ENCODE measurements around the gene MLN.
A peak's percentile ranks its signal among the peaks of the same experiment; 100 is the strongest.

MLN gene

DNA sequence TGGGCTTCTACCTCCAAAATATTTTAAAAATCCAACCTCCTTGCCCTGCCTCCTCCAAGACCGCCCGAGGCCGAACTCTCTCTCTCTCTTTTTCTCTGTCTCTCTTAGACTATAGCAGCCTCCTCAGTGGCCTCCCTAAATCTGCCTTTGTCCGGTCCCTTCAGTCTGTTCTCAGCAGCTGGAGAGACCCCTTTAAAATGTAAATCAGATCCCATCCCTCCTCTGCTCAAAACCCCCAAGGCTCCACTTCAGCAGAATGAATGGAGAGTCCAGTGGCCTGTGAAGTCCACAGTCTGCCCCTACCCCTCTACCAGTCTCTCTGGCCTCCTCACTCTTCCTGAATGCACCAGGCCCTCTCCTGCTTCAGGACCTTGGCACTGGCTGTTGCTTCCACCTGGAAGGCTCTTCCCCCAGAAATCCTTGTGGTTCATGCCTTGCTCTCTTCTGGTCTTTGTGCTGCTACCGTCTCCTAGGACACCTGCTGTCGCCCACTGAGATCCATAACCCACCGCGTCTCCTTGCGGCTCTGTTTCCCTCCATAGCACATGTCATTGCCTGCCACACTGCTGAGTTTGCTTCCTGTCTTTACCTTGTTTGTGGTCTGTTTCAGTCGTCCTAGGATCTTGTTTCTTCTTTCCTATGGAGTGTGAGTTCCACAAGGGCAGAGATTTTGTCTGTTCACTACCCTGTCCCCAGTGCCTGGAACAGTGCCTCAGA lies 6.0 kb downstream of the MLN start:
- H3K27me3 ChIP-seq (ENCODE audit: control insufficient read depth, insufficient read depth, low read length), result no peaks in the 10 kb centered on the region

DNA sequence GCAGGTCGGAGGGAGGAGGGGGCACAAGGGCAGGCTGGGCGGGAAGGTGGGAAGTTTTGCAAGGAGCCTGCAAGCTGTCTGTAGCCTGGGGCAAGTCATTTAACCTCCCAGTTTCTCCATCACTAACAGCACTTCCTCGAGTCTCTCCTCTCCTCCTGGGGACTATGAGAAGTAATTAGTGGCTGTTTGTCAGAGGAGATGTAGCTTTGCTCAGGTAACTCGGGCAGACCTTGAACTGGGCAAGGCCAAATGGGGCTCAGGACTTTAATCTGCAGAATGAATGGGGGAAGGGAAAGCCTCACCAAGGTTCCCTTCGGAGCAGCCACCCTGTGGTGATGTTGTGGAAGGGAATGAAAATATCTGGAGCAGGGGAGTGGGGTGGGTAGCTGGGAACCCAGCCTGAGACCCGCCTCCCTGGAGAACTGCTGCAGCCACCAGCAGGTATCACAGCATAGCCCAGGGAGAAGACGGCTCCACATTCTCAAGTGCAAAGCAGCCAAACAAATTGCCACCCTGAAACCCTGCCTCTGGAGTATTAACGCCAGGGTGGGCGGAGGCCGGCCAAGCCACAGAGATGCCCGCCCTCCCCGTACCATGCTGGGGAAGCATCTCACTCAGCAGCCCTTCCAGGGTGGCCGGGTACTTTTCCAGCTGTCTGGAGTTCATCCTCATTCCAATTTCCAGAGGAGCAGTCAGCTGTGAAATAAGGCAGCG lies 8.7 kb downstream of the MLN start:
- Histone ChIP-seq H3K27ac (ENCODE audit: low read depth, low read length) (no peak overlapping the region), H3K27me3 (ENCODE audit: control insufficient read depth, insufficient read depth, low read length) (no peaks in the 10 kb centered on the region), H3K4me1 (ENCODE audit: control insufficient read depth, insufficient read depth, low read length) (peaks cover 69% of the 10 kb centered on the region)

More for the DNA sequence above, 6.0 kb downstream of the MLN start:
- no peak overlapping the region for H3K4me3 ChIP-seq (ENCODE audit: low read depth, low read length)
- peaks cover 61% of the 10 kb centered on the region for H3K4me1 ChIP-seq (ENCODE audit: control insufficient read depth, insufficient read depth, low read length)
- H3K36me3 ChIP-seq (ENCODE audit: control insufficient read depth, insufficient read depth, low read length), result no peaks in the 10 kb centered on the region
- H3K9ac ChIP-seq (ENCODE audit: low read length), result no peak overlapping the region
- no peak overlapping the region for H3K27ac ChIP-seq (ENCODE audit: low read depth, low read length)
- H3K9me3 ChIP-seq (ENCODE audit: control insufficient read depth, insufficient read depth, low read depth, low read length), result no peaks in the 10 kb centered on the region

DNA sequence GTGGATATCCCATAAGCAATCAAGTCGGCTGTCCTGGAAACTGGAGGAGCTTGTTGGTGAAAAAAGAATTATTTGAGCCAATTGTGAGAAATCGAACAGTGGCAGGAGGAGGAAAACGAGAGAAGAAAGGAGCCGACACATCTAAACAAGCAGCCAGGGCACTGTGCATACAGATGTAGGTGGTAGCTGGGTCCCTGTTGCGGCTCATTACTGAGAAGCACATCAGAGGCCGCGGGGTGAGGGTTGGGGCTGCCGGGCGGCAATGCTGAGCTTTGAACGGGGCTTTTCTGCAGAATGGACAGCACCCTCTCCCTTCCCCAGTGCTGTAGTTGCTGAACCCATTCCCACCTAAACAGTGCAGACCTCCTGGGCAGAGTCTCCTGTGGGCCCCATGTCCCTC lies 10.8 kb downstream of the MLN start:
- Histone ChIP-seq H3K4me1 (ENCODE audit: control insufficient read depth, insufficient read depth, low read length) (peaks cover 73% of the 10 kb centered on the region), H3K9ac (ENCODE audit: low read length) (no peak overlapping the region)

More for the DNA sequence above, 8.7 kb downstream of the MLN start:
- Histone ChIP-seq H3K36me3 (ENCODE audit: control insufficient read depth, insufficient read depth, low read length) (no peaks in the 10 kb centered on the region), H3K9ac (ENCODE audit: low read length) (peak overlapping the region; percentile 1), H3K4me3 (ENCODE audit: low read depth, low read length) (no peak overlapping the region), H3K9me3 (ENCODE audit: control insufficient read depth, insufficient read depth, low read depth, low read length) (no peaks in the 10 kb centered on the region)

DNA sequence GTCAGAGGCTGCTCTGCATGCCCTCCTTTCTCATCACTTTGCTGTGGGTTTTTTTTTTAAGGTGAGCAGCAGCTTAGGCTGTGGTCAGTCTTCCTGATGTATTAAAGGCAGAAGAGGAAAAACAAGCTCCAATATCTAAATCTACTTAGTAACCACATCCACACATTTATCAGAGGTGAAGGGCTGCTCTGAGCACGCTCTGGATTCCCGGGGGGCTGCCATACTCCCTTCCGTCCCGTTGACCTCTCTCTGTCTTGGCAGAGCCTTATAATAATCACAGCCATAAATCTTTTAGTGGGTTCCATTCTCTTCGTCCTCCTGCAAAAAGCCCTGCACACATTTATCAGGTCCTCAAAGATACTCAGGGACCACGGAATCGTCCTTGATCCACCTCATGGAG lies 12.2 kb downstream of the MLN start:
- Histone ChIP-seq H3K9ac (ENCODE audit: low read length) (no peak overlapping the region), H3K27me3 (ENCODE audit: control insufficient read depth, insufficient read depth, low read length) (no peaks in the 10 kb centered on the region), H3K4me1 (ENCODE audit: control insufficient read depth, insufficient read depth, low read length) (peaks cover 73% of the 10 kb centered on the region), H3K9me3 (ENCODE audit: control insufficient read depth, insufficient read depth, low read depth, low read length) (no peaks in the 10 kb centered on the region), H3K27ac (ENCODE audit: low read depth, low read length) (no peak overlapping the region), H3K4me3 (ENCODE audit: low read depth, low read length) (no peak overlapping the region), H3K36me3 (ENCODE audit: control insufficient read depth, insufficient read depth, low read length) (no peaks in the 10 kb centered on the region)

More for the DNA sequence above, 10.8 kb downstream of the MLN start:
- Histone ChIP-seq H3K27ac (ENCODE audit: low read depth, low read length) (no peak overlapping the region), H3K36me3 (ENCODE audit: control insufficient read depth, insufficient read depth, low read length) (no peaks in the 10 kb centered on the region), H3K9me3 (ENCODE audit: control insufficient read depth, insufficient read depth, low read depth, low read length) (no peaks in the 10 kb centered on the region), H3K27me3 (ENCODE audit: control insufficient read depth, insufficient read depth, low read length) (no peaks in the 10 kb centered on the region), H3K4me3 (ENCODE audit: low read depth, low read length) (no peak overlapping the region)

DNA sequence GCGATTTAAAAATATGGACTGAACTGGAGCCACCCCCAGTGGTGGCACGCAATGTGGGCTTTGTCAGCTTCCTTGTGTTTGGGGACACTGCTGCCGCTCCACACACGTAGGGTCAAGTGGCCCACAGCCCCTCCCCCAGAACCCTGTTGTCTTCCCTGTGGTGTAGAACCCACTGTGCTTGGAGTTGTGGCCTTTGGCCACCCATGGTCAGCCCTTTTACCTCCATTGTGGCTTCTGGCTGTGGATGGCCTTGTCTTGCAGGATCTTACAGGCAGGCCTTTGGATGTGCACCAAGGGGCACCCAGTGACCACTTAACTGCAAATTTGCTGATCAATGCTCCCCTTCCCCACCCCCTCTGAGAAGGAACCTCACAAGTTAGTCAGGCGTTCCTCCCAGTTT lies 12.9 kb downstream of the MLN start:
- Histone ChIP-seq H3K4me1 (ENCODE audit: control insufficient read depth, insufficient read depth, low read length) (peaks cover 78% of the 10 kb centered on the region), H3K27me3 (ENCODE audit: control insufficient read depth, insufficient read depth, low read length) (no peaks in the 10 kb centered on the region), H3K27ac (ENCODE audit: low read depth, low read length) (no peak overlapping the region), H3K4me3 (ENCODE audit: low read depth, low read length) (no peak overlapping the region), H3K9me3 (ENCODE audit: control insufficient read depth, insufficient read depth, low read depth, low read length) (no peaks in the 10 kb centered on the region), H3K36me3 (ENCODE audit: control insufficient read depth, insufficient read depth, low read length) (peaks cover 5% of the 10 kb centered on the region; the same call in 1 of the 2 replicates), H3K9ac (ENCODE audit: low read length) (no peak overlapping the region)

DNA sequence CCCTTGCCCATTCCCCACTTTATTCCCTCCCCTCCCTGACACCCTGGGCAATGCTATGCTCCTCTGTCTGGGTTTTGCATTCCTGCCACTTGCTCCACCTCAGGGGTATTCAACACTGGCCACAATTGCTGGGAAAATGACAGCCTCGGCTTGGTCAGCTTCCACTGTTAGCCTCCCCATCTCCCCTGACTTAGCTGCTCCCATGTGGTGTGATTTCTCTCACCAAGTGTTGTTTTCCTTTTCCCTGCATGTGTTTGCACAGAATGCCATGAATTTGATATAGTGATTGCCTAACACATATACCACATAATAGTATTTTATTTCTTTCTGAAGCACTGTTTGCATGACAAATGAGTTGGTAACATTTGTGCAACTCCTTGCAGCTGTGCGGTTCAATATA lies 13.4 kb downstream of the MLN start:
- Histone ChIP-seq H3K27ac (ENCODE audit: low read depth, low read length) (no peak overlapping the region), H3K9me3 (ENCODE audit: control insufficient read depth, insufficient read depth, low read depth, low read length) (no peaks in the 10 kb centered on the region), H3K9ac (ENCODE audit: low read length) (no peak overlapping the region), H3K4me1 (ENCODE audit: control insufficient read depth, insufficient read depth, low read length) (peaks cover 80% of the 10 kb centered on the region), H3K4me3 (ENCODE audit: low read depth, low read length) (no peak overlapping the region), H3K36me3 (ENCODE audit: control insufficient read depth, insufficient read depth, low read length) (peaks cover 5% of the 10 kb centered on the region; the same call in 1 of the 2 replicates), H3K27me3 (ENCODE audit: control insufficient read depth, insufficient read depth, low read length) (no peaks in the 10 kb centered on the region)

DNA sequence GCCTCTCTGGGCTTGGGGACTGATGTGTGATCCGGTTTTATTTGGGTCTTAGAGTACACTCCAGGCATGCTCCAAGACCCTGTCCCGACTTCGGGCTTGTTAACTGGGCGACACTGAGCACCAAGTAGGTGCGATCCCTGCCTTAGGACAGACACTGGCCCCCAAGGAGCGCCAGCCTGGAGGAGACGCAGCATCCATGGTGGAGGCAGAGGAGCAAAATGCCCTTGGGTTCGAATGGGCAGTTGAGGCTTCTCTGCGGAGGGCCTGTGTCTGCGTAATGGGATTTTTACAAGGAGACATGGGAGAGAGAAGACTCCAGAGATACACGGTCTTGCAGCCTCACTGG lies 14.3 kb downstream of the MLN start:
- H3K4me3 ChIP-seq (ENCODE audit: low read depth, low read length), result peak overlapping the region; percentile 86
- H3K27me3 ChIP-seq (ENCODE audit: control insufficient read depth, insufficient read depth, low read length), result no peaks in the 10 kb centered on the region
- H3K36me3 ChIP-seq (ENCODE audit: control insufficient read depth, insufficient read depth, low read length), result peaks cover 12% of the 10 kb centered on the region
- H3K27ac ChIP-seq (ENCODE audit: low read depth, low read length), result peak overlapping the region; percentile 93
- peaks cover 80% of the 10 kb centered on the region for H3K4me1 ChIP-seq (ENCODE audit: control insufficient read depth, insufficient read depth, low read length)
- H3K9ac ChIP-seq (ENCODE audit: low read length), result peak overlapping the region; percentile 43
- no peaks in the 10 kb centered on the region for H3K9me3 ChIP-seq (ENCODE audit: control insufficient read depth, insufficient read depth, low read depth, low read length)

DNA sequence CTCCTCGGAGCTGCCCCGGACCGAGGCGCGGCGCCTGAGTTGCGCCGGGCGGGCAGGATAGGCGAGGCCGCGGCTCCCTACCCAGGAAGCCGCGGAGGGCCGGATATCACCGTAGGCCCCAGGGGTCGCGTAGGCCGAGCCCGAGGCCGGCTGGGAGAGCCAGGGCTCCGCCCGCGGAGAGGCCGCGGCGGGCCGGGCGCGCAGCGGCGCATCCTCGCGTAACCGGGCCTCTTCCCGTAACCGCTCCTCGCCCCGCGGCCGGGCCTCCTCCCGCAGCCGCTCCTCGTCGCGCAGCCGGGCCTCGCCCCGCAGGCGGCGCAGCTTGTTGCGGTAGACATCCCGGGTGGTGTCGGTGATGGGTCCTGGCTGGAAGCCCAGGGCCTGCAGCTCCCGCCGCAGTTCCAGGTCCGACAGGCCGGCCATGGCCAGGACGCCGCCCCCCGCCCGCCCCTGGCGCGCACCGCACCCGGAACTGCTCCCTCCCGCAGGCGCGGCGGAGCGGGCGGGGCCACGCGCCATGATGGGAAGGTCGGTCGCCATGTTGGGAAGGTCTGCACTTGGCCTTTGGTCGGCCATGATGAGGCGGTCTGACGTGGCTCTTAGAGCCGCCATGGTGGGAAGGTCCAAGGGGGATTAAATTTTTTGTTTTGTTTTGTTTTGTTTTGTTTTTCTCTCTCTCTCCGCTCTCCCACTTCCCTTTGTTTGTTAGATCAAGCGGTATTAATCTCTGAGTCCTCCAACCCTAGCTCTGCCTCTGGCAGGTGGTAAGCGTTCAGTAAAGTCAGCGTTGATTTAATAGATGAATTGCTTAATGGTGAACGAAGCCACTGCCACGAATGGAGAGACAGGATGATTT lies 14.9 kb downstream of the MLN start, which contains the start of gene LEMD2:
Gene LEMD2 (minus strand): TSS at position 437 of the 856 bp plus-strand sequence. CDS start 14 bp downstream, at position 423.
- Histone ChIP-seq H3K27ac (ENCODE audit: low read depth, low read length) (peak within 1 kb of the TSS; percentile 93), H3K4me3 (ENCODE audit: low read depth, low read length) (peak within 1 kb of the TSS; percentile 86)

DNA sequence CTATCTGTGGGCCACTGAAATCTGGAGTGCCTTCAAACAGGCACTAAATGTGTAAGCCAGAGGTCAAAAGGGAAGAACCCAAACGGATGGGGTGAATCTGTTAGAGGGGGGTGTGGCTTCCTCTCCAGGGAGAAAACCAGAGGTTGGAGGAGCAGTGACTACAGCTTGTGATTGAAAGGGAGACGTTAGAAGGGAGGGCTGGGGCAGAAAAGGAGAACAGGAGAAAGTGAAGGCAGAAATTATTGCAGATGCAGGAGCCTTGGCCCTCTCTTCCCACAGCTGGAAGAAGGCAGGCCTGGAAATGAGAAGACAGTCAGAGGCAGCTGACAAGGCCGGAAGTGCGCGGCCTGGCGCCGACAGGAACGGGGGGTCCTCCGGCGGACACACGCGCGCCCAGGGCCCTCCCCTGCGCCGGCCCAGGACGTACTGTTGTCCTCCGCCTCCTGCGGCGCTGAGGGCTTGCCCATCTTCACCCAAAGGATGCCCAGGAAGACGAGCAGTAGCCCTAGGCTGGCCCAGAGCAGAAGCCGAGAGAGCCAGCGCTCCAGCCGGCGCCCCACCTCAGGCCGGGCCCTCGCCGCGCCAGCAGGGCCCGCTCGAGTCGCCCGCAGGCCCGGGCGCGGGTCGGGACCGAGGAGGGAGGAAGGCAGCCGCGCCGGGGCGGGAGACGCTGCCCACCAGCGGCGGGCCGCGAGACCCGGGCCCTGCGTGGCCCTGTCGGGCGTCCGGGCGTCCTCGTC lies 15.7 kb downstream of the MLN start:
- Histone ChIP-seq H3K27ac (ENCODE audit: low read depth, low read length) (peak overlapping the region; percentile 93; the same call in 1 of the 2 replicates), H3K27me3 (ENCODE audit: control insufficient read depth, insufficient read depth, low read length) (no peaks in the 10 kb centered on the region), H3K9ac (ENCODE audit: low read length) (peak overlapping the region; percentile 95), H3K9me3 (ENCODE audit: control insufficient read depth, insufficient read depth, low read depth, low read length) (no peaks in the 10 kb centered on the region), H3K4me1 (ENCODE audit: control insufficient read depth, insufficient read depth, low read length) (peaks cover 70% of the 10 kb centered on the region), H3K36me3 (ENCODE audit: control insufficient read depth, insufficient read depth, low read length) (peaks cover 25% of the 10 kb centered on the region), H3K4me3 (ENCODE audit: low read depth, low read length) (peak overlapping the region; percentile 86)

More for the DNA sequence above, 14.9 kb downstream of the MLN start, which contains the start of gene LEMD2:
- Histone ChIP-seq H3K36me3 (ENCODE audit: control insufficient read depth, insufficient read depth, low read length) (peaks cover 17% of the 10 kb centered on the region), H3K9me3 (ENCODE audit: control insufficient read depth, insufficient read depth, low read depth, low read length) (no peaks in the 10 kb centered on the region), H3K27me3 (ENCODE audit: control insufficient read depth, insufficient read depth, low read length) (no peaks in the 10 kb centered on the region), H3K4me1 (ENCODE audit: control insufficient read depth, insufficient read depth, low read length) (peaks cover 75% of the 10 kb centered on the region), H3K9ac (ENCODE audit: low read length) (peak within 1 kb of the TSS; percentile 95)

DNA sequence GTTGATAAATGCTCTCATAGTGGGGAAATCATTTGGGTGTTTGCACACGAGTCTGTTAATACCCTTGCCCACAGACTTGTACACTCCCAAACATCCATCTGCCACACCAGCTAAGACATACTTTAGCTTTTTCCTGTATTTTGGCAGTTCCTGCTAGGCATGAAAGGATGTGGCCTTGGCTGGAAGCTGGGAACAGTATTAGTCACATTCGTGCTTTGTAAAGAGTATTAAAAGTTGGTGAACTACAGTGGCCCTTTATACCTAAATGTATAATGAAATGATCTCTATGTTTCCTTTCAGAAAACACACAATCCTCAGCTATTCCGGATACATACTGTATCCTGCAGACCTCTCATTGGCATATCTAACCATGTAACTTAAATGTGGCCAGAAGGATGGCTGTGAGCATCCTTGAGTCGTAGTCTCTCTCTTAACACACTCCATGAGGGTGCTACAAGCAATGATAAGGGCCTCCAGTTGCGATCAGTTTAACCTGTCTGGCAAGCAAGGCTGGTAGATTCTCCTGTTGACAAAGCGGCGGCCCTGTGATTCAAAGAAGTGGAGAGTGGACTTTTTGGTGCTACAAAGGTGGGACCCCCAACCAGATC lies 16.4 kb downstream of the MLN start:
- no peak overlapping the region for H3K27ac ChIP-seq (ENCODE audit: low read depth, low read length)
- H3K9me3 ChIP-seq (ENCODE audit: control insufficient read depth, insufficient read depth, low read depth, low read length), result no peaks in the 10 kb centered on the region
- peak overlapping the region; percentile 86 for H3K4me3 ChIP-seq (ENCODE audit: low read depth, low read length)
- H3K9ac ChIP-seq (ENCODE audit: low read length), result peak overlapping the region; percentile 95
- peaks cover 67% of the 10 kb centered on the region for H3K4me1 ChIP-seq (ENCODE audit: control insufficient read depth, insufficient read depth, low read length)
- no peaks in the 10 kb centered on the region for H3K27me3 ChIP-seq (ENCODE audit: control insufficient read depth, insufficient read depth, low read length)
- peaks cover 32% of the 10 kb centered on the region for H3K36me3 ChIP-seq (ENCODE audit: control insufficient read depth, insufficient read depth, low read length)

Measured in HUES6 (cell line).